Measurements from ENCODE around the gene SLC41A1. TPM values are rescaled to one million over a fixed set of nuclear protein-coding genes. Genes with fewer than 3 reads are reported as not detected.

Gene SLC41A1
- polyA plus RNA-seq, 3 donors from 2014 or later = 5.2 to 14.9 (median 6.4) TPM

Other genes starting within 250 kb of the SLC41A1 start
- gene ELK4, start 181.2 kb downstream of the SLC41A1 start, polyA plus RNA-seq = 1 to 10 TPM; 2.8 to 5.7 (median 3.0) TPM
- gene SLC45A3, start 132.7 kb downstream of the SLC41A1 start, polyA plus RNA-seq = not detected
- gene NUCKS1, start 63.0 kb downstream of the SLC41A1 start, polyA plus RNA-seq = 10 to 100 TPM in 2 of 3 donors, 1 to 10 TPM in 1; 7.8 to 20.3 (median 18.9) TPM
- gene RAB29, start 37.7 kb downstream of the SLC41A1 start, polyA plus RNA-seq = 100 to 1,000 TPM; 156 to 206 (median 197) TPM
- gene PM20D1, start 36.9 kb upstream of the SLC41A1 start, polyA plus RNA-seq = 1 to 10 TPM; 1.9 to 3.1 (median 2.6) TPM
- not detected for gene SLC26A9, start 130.3 kb upstream of the SLC41A1 start, polyA plus RNA-seq
- under 1 TPM in 1 of 3 donors, not detected in 2; 0.07 TPM for gene RAB7B, start 190.2 kb upstream of the SLC41A1 start, polyA plus RNA-seq
- gene CTSE, start 210.7 kb upstream of the SLC41A1 start, polyA plus RNA-seq = not detected
- gene RHEX, start 240.0 kb upstream of the SLC41A1 start, polyA plus RNA-seq = 1 to 10 TPM in 1 of 3 donors, not detected in 2; 1.0 TPM

Data from immature natural killer cell (primary cell).